Lung (tissue), 12 donors: ENCODE data around the gene MN1. TPM values are rescaled to one million over a fixed set of nuclear protein-coding genes. Genes with fewer than 3 reads are reported as not detected.

Source experiments
- ATAC-seq: fragments of 200-7000 bp; cut with Tn5 transposase; one replicate; pipeline ENCODE4 v1.9.1; 2020; ENCODE audit warnings: moderate number of reproducible peaks; ENCODE audit not compliant: insufficient read depth, low FRiP score
- DNase-seq, 3 donors: peaks; one replicate each; pipeline ENCODE4 v3.0.0-alpha.2; 2013 to 2017
- H3K27ac ChIP-seq, 2 donors: one replicate each; pipeline ENCODE4 v1.5.1; 2013; ENCODE audit warnings: mild to moderate bottlenecking in 2 of 2, moderate library complexity in 2 of 2, control low read depth in 1 of 2, inconsistent platforms in 1 of 2, low read depth in 1 of 2, low read length in 1 of 2
- H3K27me3 ChIP-seq, 3 donors: one replicate each; pipeline ENCODE4 v1.5.1; 2013; ENCODE audit warnings: low read length in 2 of 3; ENCODE audit not compliant: control insufficient read depth in 3 of 3, insufficient read depth in 3 of 3
- H3K36me3 ChIP-seq, 4 donors: one replicate each; pipeline ENCODE4 v1.5.1; 2013; ENCODE audit warnings: low read length in 4 of 4, mild to moderate bottlenecking in 1 of 4, moderate library complexity in 1 of 4; ENCODE audit not compliant: control insufficient read depth in 4 of 4, insufficient read depth in 4 of 4
- H3K4me1 ChIP-seq, 5 donors: one replicate each; pipeline ENCODE4 v1.5.1; 2013; ENCODE audit warnings: low read length in 5 of 5, mild to moderate bottlenecking in 2 of 5, moderate library complexity in 1 of 5; ENCODE audit not compliant: control insufficient read depth in 5 of 5, insufficient read depth in 5 of 5
- H3K4me3 ChIP-seq: one replicate; pipeline ENCODE4 v1.5.1; 2013; ENCODE audit warnings: mild to moderate bottlenecking, control low read depth, moderate library complexity
- H3K9ac ChIP-seq, 2 donors: one replicate each; pipeline ENCODE4 v1.5.1; 2013; ENCODE audit warnings: low read length in 2 of 2, control low read depth in 1 of 2; ENCODE audit not compliant: insufficient read depth in 1 of 2
- H3K9me3 ChIP-seq, 4 donors: one replicate each; pipeline ENCODE4 v1.5.1; 2013; ENCODE audit warnings: low read length in 3 of 4, mild to moderate bottlenecking in 1 of 4, moderate library complexity in 1 of 4; ENCODE audit not compliant: control insufficient read depth in 4 of 4, insufficient read depth in 3 of 4
- CTCF ChIP-seq: IDR thresholded peaks from 2 replicates; pipeline ENCODE4 v1.5.1; 2012; ENCODE audit warnings: mild to moderate bottlenecking; ENCODE audit errors: control extremely low read depth, extremely low read depth
- WGBS, 2 donors: extraction: QIAGEN DNeasy Blood & Tissue Kit; methylation state at CpG; one replicate each; pipeline ENCODE4 v1.1.7; 2013; 5-methylcytosine and 5-hydroxymethylcytosine counted together
- polyA plus RNA-seq, 2 donors: library from polyadenylated mRNA; stranded (reverse); fragments of 200-250 nt; gene quantifications; one replicate each; pipeline ENCODE4 v1.2.1, GENCODE V29; 2013
- total RNA-seq, 2 donors: library from RNA; depleted of rRNA in 1 of 2; stranded (reverse); fragments of >200 nt in 1 of 2; gene quantifications; one replicate each; pipeline ENCODE4 v1.2.1, GENCODE V29; 2014 to 2021
- donor health status: control.
- donor health status: control.
- donor health status: Bipolar disorder and iron deficiency.
- donor health status: healthy.
- donor health status: DM: yes; HTN: yes; CAD: no.

The MN1 gene
- total and polyA plus RNA-seq, 4 donors, result 2.4 to 6.5 (median 3.6) TPM

GRCh38 chr22:27723158-27723557 is 78.4 kb downstream of the MN1 start:
- Histone ChIP-seq H3K27ac (no peak overlapping the region), H3K36me3 (no peaks in the 10 kb centered on the region), H3K27me3 (no peaks in the 10 kb centered on the region), H3K9me3 (no peaks in the 10 kb centered on the region), H3K4me3 (no peak overlapping the region), H3K9ac (no peak overlapping the region), H3K4me1 (peaks cover 0 to 9% (median 7%) of the 10 kb centered on the region in 5 donors)
- no peak for DNase-seq
- WGBS, 2 donors, result 29 to 45% methylated on average over 1 of the region's 1 CpG
- TF ChIP-seq CTCF, result no peak
- ATAC-seq, result no peak

GRCh38 chr22:27720860-27721259 is 80.7 kb downstream of the MN1 start:
- H3K9ac ChIP-seq, result no peak overlapping the region
- no peak for DNase-seq
- peaks cover 0 to 14% (median 7%) of the 10 kb centered on the region in 5 donors for H3K4me1 ChIP-seq
- peaks cover 0 to 3% (median 0%) of the 10 kb centered on the region in 3 donors for H3K27me3 ChIP-seq
- H3K9me3 ChIP-seq, result peaks cover 0 to 3% (median 0%) of the 10 kb centered on the region in 4 donors
- no peak overlapping the region for H3K4me3 ChIP-seq
- WGBS, 2 donors, result 71 to 86% methylated on average over 5 of the region's 5 CpGs
- H3K36me3 ChIP-seq, result no peaks in the 10 kb centered on the region
- no peak for TF ChIP-seq CTCF
- ATAC-seq, result no peak
- no peak overlapping the region for H3K27ac ChIP-seq

GRCh38 chr22:27719535-27720227 is 81.9 kb downstream of the MN1 start:
- peaks cover 0 to 12% (median 7%) of the 10 kb centered on the region in 5 donors for H3K4me1 ChIP-seq
- no peak for DNase-seq
- H3K4me3 ChIP-seq, result no peak overlapping the region
- no peaks in the 10 kb centered on the region for H3K36me3 ChIP-seq
- H3K27me3 ChIP-seq, result peaks cover 0 to 3% (median 0%) of the 10 kb centered on the region in 3 donors
- H3K27ac ChIP-seq, result peak overlapping the region in 1 of 2 donors; percentile 1
- no peak for TF ChIP-seq CTCF
- no peak overlapping the region for H3K9ac ChIP-seq
- no peak for ATAC-seq
- peaks cover 0 to 6% (median 0%) of the 10 kb centered on the region in 4 donors for H3K9me3 ChIP-seq
- WGBS, 2 donors, result 44 to 57% methylated on average over 8 of the region's 8 CpGs
